GM21390 (cell line): ENCODE results near the gene BAIAP2.

ENCODE experiments used
- ATAC-seq: cut with Tn5 transposase; IDR thresholded peaks from one replicate; pipeline ENCODE4 v1.9.1; 2021; ENCODE audit not compliant: unreplicated experiment

The BAIAP2 gene

DNA sequence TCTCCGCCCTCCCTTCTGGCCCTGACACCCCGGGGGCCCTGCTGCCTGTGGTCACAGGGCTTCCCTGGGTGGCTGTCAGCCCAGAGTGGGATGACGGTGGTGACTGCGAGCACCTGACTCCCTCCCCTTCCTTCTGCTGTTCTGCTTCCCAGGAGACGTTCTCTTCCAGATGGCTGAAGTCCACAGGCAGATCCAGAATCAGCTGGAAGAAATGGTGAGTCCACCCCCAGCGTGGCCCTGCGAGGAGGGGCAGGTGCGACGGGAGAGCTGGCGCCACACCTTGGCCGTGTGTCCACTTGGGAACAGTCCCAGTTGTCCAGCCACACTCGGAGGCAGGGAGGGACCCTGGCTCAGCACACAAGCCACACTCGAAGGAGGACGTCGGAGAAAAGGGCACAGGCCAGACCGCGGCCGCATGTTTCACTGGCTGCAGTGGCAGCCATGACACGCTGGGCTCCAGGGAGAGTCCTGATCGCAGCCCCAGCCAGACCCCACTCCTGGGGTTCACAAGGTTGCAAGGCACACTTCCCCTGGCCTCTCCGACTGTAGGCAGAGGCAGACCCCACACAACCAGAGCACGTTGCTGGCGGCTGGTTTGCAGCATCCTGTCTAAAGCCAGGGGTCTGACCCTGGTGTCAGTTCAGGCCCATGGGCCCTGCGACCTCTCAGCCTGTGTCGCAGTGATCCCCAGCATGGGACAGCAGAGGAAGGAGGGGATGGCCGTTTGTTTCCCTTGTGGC is 49.9 kb downstream of the BAIAP2 start:
- no peak for ATAC-seq

DNA sequence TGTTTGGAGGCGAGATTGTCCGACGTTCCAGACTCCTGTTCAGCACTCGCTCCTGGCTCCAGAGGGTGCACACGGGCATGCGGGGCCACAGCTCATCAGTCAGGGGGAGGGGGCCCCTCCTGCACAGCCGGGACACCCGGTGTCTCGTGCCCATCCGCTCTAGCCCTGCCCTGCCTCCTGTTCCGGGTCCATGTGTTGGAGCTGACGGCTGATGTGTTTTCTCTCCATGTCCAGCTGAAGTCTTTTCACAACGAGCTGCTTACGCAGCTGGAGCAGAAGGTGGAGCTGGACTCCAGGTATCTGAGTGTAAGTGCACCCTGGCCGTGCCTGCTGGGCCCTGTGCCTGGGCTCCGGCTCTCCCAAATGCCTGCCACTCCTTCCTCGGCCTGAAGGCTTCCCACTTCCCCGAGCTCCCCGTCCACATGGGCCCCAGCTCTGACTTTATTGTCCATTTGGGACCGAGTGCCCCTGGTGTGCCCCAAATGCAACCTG is 50.5 kb downstream of the BAIAP2 start:
- ATAC-seq, result no peak

GRCh38 chr17:81086789-81087551 is 52.0 kb downstream of the BAIAP2 start:
- ATAC-seq, result no peak

DNA sequence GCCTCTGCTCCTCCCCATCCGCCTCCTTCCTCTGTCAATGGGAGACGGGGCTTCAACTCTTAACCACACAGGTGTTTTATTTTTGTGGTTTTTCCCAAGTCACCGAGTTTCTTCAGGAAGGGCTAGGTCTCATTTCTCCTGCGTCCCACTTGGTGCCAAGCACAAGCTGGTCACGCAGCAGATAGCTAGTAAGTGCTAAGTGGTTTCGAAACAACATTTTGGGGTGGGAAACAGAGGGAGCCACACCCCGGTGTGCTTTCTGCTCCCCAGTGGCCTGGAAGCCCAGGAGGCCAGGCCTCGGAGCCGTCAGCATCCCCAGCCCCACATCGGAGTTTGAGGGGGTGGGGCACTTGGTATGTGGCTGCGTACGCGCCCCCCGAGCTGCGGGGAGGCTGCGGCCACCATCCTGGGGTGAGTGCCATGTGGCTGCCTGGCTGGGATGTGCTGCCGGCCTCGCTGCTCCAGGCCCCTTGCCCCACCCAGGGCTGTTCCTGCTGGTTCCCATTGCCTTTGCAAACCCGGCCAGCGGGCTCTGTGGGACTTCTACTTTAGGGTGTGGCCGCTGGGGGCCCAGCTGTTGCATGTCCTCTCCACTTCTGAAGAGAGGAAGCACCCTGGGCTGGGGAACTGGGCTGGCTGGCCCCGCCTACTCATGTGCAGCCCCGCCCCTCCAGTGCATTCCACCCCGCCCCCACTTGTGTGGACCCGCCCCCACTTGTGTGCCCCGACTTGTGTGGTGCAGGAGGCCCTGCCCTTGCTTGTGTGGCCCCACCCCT is 55.6 kb downstream of the BAIAP2 start:
- no peak for ATAC-seq

GRCh38 chr17:81091154-81091553 is 56.2 kb downstream of the BAIAP2 start:
- no peak for ATAC-seq

DNA sequence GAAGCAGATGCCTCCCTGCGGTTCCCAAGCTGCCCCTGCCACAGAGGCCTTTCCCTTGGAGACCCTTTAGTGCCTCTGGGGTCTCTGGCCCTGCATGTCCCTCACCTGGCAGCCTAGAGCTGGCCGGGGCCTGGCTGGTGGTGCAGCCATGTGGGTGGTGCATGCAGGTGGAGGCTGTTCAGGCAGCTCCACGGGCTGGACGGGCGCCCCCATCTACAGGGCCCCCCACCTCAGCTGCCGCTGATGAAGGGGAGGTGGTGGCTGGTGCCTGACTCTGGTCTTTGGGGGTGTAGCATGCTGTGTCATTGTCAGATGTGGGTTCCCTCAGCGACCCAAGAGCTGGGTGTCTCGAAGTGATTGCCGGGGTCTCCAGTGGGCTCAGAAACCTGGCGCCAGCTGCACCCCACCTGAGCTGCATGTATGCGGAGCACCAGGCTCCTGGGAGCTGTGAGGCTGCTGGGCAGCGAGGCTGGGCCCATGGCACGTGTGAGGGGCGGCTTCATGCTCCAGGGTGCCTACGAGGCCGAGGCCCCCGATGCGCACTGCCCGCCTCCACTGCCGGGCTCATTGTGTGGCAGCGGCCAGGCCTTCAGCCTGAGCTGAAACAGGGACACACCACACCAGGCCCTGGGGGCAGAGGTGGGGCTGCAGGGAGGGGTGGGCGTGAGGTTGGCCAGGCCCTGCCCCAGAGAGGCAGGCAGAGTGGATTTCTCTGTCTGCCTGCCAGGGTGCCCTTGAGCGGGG is 57.0 kb downstream of the BAIAP2 start:
- ATAC-seq, result no peak

DNA sequence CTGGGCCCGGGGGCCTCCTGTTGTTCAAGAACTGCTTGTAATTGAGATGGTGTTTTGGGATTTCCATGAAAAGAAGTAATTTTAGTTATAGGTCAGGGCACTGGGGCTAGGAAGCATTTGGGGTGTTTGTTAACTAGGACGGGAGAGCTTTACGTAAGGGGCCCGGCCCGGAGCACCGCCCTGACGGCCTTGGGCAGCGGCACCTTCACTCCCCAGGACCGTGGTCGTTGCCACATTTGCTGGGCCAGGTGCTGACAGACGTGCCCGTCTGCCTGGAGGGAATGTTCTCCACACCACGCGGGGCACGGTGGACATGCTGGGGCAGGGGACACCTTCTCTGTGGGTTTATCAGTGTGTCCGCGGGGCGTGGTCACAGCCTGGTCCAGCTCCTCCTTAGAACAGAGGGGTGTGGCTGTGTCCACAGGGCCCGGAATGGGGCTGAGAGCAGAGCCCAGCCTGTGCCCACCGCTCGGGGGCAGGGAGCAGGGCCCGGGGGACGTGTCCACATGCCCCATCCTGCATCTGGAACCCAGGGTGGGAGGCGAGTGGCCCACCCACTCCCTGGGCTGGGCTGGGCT is 57.7 kb downstream of the BAIAP2 start:
- ATAC-seq, result no peak

- ATAC-seq, result no peak
Observed at GRCh38 chr17:81093619-81094508, 58.9 kb downstream of the BAIAP2 start.

DNA sequence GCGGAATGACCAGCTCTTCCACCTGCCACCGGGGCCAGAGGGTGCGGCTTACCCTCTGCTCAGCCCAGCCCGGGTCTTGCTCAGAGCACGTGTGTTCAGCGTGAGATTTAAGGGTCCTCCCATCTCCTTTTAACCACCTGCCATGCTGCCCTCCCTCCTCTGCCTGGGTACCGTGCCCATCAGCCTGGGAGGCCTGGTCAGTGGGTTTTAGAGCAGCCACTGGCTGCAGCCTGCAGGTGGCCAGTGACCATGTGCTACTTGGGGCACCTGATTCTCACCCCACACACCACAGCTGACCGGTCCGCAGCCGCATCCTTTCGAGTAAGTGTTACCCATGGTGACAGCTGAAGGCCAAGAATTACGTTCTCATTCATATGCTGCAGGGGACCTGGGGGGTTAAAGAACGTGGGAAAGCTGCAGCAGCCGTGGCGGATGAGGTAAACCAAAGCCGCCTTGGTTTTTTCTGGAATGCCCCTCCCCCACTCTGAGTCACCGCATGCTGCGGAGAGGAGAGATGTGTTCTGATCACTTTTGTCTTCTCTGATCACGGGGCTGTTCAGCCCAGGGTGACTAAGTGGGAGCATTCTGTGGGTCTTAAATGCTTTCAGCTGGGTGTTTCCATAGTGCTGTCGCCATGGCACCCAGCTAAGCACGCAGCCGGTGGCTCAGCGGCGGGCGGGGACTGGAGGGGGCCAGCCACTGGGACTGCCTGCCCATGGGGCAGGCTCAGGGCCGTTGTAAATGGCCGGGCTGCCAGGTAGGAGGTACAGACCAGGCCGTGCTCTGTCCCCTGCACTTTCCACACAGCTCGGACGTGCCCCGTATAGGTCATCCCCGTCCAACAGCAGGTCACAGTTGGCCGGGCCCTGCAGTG is 59.8 kb downstream of the BAIAP2 start:
- ATAC-seq, result no peak

DNA sequence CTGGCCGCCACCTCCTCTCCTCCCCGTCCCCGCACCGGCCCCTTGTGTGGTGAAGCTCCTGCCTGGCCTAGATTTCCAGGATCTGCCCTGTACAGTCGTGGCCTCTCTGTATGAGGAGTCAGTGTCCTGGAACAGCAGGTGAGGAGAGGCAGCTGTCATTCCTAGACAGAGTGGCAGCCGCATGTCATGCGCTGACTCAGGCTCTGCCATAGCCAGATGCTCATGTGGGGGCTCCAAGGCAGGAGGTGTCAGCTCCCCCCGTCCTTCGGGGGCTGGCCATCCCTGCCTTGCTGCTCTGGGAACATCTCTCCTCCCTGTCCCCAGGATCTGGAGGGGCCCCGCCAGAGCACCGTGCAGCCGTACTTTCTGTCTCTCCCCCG is 60.4 kb downstream of the BAIAP2 start:
- ATAC-seq, result no peak

- ATAC-seq, result no peak
Observed at GRCh38 chr17:81096741-81097133, 61.8 kb downstream of the BAIAP2 start.

- no peak for ATAC-seq
Observed at GRCh38 chr17:81097134-81097942, 62.4 kb downstream of the BAIAP2 start.

DNA sequence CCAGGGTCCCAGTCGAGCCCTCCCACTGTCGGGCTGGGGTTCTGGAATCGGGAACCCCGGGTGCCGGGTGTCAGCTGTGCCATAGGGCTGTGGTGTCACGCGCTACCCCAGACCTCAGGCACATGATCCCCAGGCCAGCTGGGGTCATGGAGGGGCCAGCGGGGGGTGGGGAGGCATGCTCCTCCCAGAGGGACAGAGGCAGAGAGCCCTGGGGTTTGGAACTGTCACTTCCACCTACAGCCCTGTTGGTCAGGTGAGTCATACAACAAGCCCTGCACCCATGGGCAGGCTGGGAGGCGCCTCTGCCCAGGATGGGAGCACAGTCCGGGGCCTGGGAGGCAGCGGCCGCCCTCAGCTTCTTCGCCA is 63.0 kb downstream of the BAIAP2 start:
- ATAC-seq, result no peak

- no peak for ATAC-seq
Observed at GRCh38 chr17:81099888-81100287, 64.9 kb downstream of the BAIAP2 start.

DNA sequence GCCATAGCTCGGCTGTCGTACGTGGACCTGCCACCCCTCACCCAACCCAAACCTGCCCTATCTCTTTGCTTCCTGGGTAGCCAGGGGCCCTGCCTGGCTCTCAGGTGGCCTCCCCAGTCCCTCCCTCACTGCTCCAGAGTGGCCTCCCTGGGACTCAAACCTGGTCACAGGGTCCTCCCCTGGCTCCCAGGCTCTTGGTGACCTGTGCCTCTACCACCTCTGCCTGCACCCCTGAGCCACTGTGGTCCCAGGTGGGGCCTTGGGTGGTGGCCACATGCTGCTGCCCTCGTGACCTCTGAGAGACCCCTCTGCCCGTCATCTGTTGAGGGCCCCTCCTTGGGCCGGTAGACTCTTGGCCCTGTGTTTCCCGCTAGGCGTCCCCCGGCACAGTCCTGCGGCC is 65.7 kb downstream of the BAIAP2 start:
- ATAC-seq, result no peak

GRCh38 chr17:81101614-81102306 is 66.8 kb downstream of the BAIAP2 start:
- ATAC-seq, result peak; percentile 71

DNA sequence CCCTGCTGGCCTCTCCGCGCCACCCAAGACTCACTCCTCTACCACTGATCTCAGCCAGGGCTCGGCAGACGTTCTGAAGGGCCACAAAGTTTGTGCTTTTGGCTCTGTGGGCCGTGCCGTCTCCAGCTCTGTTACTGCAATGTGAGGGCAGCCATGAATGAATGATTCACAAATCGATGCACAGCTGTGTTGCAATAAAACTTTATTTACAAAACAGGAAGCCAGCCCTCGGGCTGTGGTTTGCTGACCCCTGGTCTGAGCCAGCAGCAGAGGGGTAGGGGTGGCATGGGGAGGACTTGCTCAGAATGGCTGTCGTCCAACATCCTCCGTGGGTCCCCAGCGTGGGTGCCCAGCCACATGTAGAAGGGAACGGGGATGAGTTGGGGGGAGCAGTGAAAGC is 67.4 kb downstream of the BAIAP2 start:
- ATAC-seq, result no peak
